ENCODE measurements around the gene RAB3C.

The RAB3C gene

DNA sequence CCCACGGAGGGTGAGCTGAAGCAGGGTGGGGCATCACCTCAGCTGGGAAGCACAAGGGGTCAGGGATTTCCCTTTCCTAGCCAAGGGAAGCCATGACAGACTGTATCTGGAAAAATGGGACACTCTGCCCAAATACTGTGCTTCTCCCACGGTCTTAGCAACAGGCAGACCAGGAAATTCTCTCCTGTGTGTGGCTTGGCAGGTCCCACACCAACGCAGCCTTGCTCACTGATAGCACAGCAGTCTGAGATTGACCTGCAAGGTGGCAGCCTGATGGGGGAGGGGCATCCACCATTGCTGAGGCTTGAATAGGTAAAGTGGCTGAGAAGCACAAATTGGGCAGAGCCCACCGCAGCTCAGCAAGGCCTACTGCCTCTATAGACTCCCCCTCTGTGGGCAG, 23.2 kb downstream of the RAB3C start:
- DNase-seq, result no peak

DNA sequence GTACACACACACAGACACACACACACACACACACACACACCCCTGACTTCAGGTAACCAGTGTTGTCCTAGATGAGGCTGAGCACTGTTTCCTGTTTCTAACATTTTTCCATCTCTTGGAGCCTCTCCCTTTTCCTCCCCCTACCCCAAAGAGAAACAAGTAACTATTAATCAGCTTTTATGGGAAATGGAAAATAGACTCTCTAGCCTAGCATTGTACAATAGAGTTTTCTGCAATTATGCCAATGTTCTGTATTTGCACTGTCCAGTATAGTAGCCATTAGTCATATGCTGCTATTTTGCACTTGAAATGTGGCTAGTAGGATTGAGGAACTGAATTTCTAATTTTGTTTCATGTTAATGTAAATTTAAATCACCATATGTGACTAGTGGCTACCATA, 33.1 kb downstream of the RAB3C start:
- no peak for DNase-seq

DNA sequence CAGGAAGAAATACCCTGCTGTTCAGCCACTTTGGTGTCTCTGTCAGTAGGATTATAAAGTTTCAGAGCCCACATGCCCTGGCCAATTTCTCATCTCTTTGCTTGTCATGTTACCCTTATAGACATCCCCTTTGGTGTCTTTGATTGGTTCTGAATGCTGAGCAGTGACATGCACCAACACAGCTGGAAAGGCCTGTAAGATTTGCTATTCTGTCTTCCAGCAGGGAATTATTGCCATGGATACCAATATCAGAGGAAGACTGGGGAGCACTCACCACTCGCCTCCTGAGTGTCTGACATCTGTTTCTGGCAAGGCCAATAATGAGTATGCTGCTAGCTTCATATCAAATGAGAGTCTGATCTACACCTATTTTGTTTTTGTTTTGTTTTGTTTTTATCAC, 34.4 kb downstream of the RAB3C start:
- no peak for DNase-seq

DNA sequence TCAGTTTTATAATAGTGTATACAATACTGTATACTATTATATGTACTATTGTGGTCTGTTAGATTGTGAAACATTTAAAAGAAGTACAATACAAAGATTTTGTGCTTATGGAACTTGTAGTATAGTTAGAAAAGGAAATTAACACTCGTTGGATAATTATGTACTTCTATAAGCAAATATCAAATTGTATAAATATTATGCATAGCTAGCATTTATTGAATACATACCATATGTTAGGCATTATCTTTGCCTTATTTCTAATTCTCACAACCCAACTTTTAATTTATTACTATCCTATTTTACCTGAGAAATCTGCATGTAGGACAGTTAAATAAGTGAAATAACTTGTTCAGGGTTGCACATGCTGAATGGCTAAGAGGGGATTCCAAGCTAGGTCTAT, 37.5 kb downstream of the RAB3C start:
- DNase-seq, result no peak

DNA sequence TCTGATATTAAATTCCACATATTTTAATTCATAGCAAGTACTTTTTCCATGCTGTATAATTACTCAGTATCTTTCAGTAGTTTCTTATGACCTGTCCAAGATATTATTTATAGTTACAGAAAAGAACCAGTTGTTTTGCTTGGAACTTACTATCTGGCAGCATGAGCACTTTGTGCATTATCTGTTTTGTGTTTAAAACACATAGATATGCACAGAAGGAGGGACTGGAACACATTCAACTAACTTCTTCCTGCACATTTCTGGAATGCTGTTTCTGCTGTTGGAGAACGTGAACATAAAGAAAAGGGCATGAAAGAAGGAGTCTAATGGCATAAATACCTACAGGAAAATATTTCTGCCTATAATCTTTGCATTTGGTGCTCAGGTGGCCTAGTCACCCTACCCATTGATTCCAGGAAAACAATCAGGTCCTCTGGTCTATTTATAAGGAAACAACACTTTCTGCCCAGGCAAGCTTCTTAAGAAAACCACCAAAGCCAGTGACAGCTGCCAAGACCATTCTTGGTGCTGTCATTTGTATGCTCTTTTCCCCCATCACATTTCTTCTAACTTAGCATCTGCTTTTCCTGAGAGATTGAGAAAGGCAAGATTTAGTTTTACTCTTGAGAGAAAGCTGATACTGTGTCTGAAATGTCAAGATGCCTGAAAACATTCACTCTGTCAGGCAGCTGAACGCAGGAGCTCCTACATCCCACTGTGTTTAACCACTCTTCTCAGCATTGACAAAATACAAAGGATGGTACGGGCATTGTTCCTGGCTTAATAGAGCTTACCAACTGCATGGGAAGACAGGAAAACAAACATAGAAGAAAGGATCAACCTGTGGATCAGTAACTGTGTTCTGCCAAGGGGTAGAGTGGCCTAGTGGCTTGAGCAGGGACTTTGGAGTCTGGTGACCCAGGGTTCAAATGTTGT, 40.3 kb downstream of the RAB3C start:
- DNase-seq, result no peak

DNA sequence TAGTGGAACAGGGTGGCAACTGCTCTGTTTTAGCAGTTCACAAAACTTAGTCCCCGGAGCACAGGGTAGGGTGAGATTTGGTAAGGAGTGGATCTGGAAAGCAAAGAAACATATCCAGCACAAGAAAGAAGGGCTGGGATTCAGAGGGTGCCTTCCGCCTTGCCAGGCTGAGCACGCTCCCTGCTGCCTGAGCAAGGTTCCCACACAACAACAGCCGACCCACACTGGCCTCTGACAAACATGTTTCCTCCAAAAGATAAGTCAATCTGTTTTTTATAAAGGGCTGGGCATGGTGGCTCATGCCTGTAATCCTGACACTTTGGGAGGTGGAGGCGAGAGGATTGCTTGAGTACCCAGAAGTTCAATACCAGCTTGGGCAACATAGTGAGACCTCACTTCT, 45.8 kb downstream of the RAB3C start:
- no peak for DNase-seq

DNA sequence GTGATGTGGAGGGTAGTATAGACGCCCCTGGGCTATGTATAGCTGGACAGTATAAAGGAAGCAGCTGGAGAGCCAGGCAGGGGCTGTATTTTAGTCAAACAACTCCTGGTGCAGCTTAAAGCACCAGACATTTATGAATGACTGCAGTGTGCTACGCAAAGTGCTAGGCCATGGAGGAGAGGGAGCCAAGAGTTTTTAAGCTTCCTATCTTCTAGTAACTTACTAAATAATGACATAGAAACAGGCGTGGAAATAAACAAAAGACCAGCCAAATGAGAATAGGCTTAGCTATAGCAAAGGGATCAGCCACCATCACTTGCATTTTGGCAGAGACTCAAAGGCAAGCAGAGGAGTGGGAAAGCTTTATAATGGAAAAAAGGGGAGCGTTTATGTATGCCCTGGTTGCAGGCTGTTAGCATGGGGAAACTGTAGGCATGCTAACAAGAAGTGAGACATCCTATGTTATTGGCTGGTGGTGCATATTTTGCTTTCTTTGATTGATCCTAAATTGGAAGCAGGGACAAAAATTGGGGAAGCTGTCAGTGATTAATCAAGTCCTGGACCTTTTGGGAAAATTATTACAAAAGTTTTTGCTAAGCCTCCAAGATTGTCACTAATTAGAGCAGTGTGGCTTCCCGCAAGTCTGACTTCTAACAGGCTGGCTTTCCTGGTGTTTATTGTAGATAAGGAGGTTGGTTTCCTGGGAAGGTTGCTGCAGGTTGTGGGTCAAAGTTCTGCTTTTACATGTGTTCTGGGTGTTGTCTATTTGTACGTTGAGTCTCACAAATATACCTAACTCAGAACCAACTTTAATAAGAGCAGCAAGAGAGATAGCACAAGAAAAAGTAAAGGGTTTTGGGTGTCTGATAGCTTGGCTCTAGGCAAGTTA, 46.6 kb downstream of the RAB3C start:
- DNase-seq, result no peak

DNA sequence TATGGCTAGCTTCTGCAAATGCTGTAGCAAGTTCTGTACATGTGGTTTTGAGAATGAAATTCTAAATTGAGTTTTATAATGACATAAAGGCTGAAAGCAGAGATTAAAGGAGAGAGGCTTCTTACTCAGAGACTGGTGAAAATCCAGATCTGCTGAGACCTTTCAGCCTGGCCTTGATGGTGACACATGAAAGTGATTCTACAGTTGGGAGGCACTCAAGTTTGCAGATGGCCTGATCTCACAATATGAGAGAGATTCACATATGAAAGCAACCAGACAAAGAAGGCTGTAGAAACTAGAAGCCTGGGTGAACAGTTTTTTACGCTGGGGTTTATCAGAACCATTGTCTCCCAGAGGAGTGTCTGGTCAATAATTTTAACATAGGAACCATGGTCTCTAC, 49.0 kb downstream of the RAB3C start:
- DNase-seq, result no peak

DNA sequence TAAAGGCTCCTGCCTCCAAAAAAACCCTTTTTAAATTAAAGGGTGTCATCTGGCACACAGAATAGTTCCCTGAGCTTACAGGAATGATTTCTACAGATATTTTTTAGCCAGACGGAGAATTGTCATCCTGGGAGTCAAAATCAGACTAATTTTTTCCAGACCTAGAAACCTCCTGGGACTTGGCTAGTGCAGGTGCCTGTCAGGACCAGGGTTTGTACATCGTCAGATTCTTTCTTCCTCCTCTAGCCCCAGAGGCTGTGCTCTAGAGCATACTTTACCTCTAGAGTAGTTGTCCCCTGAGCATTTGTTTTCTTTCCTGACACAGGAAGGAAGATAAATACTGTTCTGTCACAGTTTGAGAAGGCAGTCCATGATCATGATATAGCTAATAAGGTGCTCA, 52.5 kb downstream of the RAB3C start:
- no peak for DNase-seq

DNA sequence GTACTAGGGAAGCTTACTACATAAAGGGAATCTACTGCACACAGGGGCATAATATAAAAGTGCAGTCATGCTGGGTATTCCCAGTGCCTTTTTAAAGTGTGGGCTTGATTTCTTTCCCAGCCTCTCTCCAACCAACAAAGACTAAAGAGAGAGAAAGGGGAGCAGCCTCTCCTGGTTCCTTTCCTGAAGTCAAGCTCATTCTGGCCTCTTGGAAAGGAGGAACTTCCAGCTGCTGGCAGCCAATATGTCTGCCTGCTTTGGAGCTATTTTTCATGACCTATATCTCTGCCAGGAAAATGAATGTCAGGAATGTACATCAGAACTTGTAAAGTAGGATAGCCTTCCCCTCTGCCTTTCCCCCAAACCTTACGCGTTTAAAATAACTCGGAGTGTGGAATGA, 57.1 kb downstream of the RAB3C start:
- DNase-seq, result no peak

DNA sequence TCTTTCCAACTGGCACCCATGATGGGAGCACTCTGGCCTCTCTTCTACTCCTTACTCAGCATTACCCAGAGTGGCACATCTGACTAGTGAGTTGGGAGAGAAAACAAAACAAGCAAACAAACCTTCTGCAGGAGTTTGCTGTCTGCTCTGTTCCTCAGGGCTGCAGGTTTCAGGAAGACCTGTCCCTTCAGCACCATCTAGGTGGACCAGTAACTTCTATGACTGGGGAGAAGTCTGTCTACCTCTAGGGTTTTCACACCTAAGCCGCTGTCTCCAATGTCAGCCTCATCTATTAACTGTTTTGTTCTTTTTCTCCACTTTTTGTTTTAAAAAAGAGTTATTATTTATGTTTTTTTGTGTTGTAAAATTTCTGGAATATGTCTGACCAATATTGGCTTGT, 58.7 kb downstream of the RAB3C start:
- DNase-seq, result no peak

DNA sequence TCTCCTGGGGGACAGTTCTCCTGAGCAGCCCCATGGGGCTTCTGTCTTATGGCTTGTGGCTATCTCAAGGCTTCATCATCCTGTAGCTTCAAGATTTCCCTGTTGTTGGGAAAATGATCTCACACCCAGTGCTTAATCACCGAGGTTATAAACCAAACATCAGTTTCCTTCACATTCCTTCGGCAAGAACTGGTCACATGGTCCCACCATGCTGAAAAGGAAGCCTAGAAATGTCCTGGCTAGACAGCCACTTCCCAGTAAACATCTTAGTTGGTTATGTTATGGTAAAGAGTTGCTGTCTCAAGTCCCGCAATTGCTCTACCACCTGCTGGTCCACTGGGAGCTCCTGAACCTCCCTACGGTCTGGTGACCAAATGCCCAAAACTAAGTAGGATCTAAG, 66.0 kb downstream of the RAB3C start:
- DNase-seq, result no peak

DNA sequence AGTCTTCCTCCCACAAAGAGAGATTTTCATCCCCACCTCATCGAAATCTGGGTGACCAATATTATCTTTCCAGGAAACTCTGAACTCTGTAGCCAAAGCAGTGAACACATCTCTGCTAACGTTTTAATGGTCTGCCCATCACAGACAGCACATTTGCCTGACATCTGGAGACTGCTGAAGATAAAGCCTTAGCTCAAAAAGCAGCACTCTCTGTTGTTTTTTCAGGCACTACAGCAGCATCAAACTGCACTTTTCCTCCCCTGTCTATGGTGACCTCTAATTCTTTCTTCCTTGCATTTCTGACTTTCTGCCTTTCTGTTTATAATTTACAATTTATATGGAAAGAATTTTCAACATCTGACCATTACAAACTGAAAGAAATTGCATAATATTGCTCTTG, 66.8 kb downstream of the RAB3C start:
- no peak for DNase-seq

DNA sequence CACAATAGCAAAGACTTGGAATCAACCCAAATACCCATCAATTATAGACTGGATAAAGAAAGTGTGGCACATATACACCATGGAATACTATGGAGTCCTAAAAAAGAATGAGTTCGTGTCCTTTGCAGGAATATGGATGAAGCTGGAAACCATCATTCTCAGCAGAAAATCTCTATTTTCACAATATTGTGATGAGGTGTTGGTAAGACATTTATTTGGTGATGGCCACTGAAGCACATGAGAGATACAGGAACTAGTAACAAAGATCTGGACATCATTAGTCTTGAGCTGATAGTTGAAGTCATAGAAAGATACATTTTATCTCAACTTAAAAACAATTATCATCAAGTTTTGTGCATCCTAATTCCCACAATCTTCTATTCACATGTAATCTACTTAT, 70.6 kb downstream of the RAB3C start:
- no peak for DNase-seq

DNA sequence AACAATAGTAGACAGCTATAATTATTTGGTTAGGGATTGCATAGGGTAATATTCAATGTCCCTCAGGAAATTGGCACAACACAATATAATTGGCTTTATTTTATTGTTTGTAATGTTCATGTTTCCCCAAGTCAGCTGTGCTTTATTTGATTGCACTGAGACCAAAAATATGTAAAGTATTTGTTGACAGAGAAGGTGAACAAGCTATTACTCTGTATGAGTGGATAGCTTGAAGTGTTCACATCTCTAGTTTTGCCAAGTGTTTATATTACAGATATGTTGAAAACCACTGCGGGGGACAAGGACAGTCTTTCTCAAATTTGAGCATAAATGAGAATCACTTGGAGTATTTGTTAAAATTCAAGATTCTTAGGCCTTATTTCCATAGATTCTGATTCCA, 83.3 kb downstream of the RAB3C start:
- no peak for DNase-seq

DNA sequence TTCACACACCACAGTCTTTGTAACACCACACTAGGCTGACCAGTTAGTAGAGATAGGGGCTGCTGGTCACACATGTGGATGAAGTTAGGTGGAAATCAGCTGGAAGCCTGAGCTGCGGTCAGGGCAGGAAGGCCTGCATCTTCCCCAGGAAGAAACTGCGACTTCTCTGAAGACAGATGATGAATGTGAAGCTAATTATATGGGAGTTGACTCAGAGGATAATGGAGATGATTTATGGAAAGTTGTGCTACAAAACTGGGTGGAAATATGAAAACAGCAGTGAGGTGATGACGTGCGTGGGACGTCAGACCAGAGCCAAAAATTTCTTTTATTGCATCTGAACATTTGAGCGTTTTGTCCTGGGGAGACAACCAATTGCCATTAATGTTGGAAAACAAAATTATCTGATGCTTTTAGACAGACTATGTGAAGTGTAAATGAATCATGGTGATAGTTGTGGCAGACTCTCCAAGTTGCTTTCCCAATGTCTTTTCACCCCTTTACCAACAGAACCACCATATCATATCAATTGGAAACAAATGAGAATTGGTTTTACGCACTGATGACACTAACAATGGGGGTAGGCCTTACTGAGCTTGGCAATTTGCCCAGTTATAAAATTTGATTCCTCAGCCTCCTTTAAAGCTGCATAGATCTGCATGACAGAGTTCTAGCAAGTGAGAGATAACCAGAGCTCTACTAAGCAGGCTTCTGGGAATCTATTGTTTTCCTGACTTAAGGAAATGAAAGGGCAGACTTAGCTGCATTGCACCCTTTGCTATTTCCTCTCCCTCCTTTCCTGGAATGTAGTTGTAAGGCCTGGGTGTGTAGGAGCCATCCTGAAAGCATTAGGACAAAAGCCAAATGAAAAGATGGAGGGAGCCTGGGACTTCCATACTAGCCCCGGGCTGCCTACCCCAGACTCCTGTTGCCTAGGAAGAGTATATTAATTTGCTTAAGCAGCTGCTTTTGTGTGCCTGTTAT, 84.0 kb downstream of the RAB3C start:
- DNase-seq, result no peak

DNA sequence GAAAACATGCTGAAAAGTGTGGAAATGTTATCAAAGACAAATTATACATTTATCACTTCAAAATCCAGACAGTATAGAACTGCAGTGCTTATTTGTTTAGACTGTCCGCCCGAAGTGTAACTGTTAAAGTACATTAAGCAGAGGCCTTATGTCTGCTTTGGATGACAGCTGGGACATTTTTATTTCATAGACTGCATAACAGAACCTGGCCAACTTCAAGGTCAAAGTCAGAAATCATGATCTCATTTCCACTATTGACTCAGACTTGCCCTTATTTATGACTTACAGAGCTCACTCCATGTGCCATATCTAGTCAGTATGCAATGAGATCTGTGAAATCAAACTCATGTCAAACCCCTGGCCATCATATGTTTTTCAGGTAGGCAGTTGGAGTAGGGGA, 87.7 kb downstream of the RAB3C start:
- DNase-seq, result no peak

DNA sequence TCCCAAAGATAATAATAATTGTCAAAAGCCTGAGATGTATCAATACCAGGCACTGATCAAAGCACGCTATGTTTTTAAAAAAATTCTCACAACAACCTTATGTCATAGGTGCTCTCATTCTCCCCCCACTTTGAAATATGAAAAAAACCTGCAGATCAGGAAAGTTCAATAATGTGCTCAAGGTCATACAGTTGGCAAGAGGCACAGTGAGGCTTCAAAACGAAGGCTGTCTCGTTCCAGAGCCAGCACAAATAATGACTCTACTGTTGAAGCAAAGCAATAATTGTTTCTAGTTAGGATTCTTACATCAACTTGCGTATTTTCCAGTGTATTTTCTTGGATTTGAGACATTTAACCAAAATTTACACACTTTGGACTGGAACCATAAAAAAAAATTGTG, 88.3 kb downstream of the RAB3C start:
- no peak for DNase-seq

DNA sequence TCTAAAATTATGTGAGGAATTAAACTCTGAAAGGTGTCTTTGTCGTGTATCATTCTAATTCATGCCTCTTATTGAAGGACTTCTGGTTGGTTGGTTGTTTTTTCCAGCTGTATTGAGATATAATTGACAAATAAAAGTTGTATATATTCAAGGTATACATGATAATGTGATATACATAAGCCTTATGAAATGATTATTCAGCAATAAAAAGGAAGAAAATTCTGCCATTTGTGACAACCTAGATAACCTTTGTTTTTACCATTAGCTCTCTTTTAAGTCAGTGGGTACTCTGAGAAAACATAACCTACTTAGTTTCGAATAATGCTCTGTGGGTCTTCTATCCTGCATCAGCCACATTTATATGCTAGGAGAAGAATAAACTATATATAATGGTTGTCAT, 89.6 kb downstream of the RAB3C start:
- DNase-seq, result no peak

DNA sequence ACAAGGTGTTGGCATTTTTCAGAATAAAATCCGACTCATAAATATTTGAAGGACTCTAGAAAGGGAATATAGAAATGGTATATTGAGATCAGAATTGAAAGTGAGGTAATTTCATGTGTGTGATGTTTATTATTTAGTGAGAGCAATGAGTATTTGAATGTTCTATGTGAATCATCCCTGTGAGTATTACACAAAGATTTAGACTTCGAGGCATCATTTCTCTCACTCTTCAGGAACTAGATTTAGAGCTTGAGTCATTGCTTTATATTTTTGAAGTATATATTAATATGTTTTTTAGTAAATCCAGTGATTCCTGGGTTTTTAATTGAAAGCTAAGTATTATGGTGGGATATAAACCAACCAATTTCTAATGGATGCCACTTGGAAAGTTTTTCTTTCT, 91.2 kb downstream of the RAB3C start:
- no peak for DNase-seq

DNA sequence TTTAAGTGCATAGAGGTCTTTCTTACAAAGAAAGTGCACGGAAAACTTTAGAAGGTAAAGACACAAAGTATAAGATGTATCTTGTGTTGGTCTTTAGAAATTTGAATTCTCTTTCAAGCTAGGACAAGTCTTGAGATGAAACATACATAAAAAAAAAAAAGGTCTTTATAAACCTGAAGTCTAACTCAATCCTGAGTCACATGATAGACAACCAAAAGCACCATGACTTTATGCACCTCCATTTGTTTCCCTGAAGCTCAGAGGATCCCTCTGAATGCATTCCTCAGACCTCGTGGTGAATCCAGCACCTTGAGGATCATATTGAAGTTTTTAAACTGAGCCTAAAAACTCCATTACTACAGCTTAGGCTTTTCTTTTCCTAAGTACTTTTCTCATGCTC, 91.8 kb downstream of the RAB3C start:
- DNase-seq, result no peak

DNA sequence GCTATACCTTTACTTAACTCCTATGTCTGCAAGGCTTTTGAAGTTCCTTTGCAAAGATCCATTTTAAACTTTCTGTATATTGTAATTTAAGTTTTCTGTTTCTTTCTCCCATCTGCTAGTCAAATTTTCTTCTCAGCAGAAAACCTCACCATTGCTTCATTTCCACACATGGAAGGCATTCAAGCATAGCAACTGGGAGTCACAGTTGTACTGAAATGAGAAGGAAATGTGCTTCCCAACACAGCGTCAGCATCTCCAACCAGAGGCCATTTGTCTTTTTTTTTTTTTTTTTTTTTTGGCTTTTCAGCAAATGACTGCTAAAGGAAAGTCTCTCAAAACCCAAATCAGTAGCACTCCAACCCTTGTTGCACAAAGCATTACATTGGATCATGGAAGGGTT, 92.5 kb downstream of the RAB3C start:
- no peak for DNase-seq

DNA sequence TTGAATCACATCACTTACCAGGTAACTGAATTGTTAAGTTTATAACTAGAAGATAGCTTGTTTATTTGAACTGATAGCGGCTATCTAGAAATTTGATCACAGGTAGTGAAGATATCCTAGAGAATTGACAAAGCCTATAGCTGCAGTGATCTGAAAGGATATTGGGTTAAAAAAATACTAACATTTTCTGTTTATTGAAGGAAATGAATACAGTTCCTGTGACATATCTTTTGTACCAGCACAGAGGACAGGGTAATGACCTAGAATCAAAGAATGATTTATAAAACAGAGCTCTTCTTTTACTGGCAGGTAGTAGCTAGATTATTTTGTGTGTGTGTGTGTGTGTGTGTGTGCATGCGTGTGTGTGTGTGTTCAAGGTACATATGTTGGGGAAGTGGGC, 94.8 kb downstream of the RAB3C start:
- no peak for DNase-seq
